Left hindlimb (tissue), 1 donor: ENCODE data around the gene SCN2A.
"Not testable (repeated sequence)": the region's sequence is repeated elsewhere in the genome, so short reads cannot be mapped to it uniquely, and the experiment has no call there.

Source experiments
- DNase-seq: peaks from one replicate; pipeline ENCODE4 v3.0.0-alpha.2; 2018

The SCN2A gene

DNA sequence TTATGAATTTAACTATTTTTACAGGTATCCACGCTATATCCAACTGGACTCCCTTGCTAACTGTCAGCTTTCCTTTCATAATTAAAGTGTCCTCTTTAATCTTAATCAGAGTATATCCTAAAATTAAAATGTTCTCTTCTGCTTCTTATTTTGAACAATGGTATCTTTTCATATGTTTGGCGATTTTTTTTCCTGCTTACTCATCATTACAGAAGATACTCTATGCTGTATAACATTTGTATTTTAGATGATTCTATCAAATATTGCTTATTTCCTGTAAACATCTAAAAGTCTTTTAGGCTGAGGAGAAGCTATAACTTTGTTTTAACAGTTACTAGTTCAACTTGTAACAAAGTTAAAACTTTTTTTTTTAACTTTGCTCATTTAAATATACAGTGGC, 17.4 kb downstream of the SCN2A start:
- no peak for DNase-seq

DNA sequence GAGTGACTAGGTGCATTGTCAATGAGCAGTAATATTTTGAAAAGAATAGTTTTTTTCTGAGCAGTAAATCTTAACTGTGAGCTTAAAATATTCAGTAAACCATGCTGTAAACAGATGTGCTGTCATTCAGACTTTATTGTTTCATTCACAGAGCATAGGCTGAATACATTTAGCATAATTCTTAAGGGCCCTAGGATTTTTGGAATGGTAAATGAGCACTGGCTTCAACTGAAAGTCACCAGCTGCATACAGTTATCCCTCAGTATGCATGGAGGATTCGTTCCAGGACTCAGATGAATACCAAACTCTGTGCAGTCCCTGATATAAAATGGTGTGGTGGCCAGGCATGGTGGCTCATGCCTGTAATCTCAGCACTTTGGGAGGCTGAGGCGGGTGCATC, 21.1 kb downstream of the SCN2A start:
- not testable (repeated sequence) for DNase-seq

DNA sequence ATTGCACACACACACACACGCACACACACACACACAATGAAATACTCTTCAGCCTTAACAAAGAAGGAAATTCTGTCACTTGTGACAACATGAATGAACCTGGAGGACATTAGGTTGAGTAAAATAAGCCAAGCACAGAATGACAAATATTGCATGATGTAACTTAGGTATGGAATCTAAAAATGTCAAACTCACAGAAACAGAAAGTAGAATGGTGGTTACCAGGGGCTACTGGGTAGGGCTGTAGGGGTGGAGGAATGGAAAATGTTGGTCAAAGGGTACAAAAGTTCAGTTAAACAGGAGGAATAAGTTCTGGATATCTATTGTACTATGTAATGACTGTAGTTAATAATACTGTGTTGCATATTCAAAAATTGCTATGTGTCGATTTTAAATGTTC, 29.5 kb downstream of the SCN2A start:
- DNase-seq: no peak

DNA sequence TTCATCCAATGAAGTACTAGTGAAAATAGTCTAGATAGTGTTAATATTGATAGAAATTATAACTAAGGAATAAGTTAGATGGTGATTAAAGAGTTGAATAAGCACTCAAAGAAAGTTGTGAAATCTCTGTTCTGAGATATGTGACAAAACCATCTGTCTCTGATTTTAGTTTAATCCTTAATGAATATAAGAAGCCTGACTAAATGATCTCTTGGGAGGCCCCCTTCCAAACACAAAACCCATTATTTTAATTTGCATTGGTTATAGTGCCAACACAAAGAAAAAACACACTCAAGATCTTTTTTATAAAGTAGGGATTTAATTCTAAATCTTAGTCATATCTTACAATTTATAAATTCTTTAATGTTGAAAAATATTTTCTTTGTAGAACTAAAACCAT, 34.0 kb downstream of the SCN2A start:
- no peak for DNase-seq

DNA sequence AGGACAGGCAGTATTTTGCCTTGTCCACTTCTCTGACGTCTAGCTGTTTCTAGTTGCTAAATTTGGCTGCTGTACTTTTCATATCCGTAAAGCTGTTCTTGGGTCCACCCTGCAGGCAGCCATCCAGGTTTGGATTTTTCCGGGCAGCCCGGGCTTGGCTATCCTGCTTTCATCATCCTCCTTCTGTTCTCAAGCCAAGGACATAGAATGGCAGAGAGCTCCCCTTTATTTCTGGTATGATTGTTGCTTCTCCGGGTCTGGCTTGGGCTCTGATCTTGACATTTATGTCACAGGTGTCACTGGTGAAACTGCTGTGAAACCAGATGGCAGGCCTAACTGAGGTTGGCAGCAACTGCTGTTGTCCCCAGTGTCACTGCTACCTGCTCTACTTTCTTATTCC, 35.5 kb downstream of the SCN2A start:
- DNase-seq: peak; percentile 39

DNA sequence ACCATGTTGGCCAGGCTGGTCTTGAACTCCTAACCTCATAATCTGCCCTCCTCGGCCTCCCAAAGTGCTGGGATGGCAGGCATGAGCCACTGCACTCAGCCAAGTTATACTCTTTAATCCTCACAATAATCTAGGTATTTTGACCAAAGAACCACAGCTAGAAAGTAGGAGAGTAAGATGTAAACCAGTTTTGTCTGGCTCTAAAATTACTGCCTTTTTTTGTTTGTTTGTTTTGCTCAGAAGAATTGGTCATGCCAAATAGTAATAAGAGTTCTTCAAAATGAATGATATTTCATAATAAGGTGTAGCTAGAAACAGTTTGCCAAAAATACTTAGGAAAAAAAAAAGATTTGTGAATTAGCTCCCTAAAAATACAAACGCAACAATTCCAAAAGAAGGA, 36.7 kb downstream of the SCN2A start:
- DNase-seq: no peak

DNA sequence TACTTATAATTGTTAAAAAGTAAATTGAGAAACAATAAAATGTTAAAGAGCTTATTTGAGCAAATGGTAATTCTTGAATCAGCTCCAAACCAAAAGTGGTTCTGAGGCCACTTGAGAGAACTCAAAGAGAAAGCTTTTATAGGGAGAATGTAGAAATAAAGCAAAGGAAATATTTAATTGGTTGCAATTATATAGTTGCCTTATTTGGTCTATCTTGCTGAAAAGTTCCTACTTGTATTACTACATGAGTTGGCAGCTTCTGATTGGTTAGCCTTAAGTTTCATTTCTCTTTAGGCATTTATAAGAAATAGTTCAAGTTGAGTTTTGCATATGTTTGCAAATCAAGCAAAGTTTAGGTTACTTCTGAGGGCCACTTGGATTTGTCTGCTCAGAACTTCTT, 38.1 kb downstream of the SCN2A start:
- no peak for DNase-seq

DNA sequence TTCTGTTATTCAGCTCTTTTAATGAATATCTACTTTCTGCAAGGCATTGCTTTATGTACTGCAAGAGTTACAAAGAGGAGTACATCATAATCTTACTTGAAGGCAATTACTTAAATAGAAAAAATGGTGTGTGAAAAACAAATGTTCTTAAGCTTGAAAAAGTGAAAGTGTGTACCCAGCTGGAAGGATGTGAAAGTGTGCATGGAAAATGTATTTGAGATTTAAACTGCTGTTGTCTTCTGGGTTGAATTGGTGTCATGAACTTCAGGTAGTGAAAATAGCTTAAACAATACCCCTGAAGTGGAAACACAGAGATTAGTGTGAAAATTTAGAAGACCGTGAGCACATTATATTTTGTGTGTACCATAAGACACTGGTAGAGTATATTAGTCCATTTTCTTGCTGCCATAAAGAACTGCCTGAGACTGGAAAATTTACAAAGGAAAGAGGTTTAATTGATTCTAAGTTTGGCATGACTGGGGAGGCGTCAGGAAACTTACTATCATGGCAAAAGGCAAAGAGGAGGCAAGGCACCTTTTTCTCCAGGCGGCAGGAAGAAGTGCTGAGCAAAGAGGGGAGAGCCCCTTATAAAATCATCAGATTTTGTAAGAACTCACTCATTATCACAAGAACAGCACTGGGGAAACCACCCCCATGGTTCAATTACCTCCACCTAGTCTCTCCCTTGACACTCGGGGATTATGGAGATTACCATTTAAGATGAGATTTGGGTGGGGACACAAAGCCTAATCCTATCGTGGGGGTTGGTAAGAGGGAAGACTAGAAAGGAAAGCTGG, 38.8 kb downstream of the SCN2A start:
- DNase-seq: no peak

DNA sequence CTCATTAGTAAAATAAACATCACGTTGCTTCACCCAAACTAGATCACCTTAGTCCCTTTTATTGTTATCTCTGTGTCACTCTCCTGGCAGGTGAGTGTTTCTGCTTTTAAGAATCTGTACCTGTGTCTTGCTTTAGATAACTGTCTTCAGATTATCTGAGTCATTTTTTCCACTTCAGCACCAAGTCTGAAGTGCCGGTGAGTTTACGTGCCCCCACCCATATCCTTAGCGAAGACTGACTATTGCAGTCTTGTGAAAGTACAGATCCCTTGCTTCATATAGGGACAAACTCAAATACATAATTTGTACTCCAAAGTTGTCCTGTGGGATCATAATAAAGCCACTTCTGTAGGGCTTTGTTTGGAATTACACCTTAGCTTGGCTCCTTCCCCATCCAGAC, 41.1 kb downstream of the SCN2A start:
- DNase-seq: no peak

DNA sequence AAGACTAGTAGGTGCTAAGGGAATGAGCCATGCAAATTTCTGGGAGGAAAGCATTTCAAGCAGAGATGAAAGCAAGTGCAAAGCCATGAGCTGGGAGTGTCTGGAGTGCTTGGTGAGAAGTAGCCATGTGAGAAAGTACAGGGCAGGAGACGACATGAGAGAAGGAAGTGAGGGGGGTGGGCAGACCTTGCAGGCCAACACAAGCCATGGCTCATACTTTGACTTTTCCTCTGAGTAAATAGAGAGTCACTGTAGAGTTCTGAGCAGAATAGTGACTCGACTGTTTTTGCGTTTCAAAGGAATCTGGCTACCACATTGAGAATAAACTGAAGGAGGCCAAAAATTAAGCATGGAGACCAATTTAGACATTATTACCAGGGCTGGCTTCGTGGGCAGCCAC, 42.2 kb downstream of the SCN2A start:
- no peak for DNase-seq

DNA sequence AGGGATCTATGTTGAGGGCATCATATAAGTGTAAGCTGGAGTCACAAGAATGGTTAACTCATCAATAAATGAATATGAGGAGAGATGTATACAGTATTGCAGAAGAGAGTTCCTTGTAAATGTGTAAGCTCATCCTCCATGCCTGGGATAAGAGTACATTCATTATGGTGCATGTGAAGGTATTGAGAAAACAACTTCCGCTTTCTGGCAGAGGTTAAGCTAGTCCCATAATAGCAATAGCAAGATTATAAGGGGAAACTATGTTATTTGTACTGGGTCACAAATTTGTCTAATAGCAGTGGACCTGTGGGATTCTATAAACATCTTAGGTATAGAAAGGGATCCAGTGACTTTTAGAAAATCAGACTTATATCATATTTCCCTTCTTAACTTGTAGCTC, 44.1 kb downstream of the SCN2A start:
- DNase-seq: no peak

DNA sequence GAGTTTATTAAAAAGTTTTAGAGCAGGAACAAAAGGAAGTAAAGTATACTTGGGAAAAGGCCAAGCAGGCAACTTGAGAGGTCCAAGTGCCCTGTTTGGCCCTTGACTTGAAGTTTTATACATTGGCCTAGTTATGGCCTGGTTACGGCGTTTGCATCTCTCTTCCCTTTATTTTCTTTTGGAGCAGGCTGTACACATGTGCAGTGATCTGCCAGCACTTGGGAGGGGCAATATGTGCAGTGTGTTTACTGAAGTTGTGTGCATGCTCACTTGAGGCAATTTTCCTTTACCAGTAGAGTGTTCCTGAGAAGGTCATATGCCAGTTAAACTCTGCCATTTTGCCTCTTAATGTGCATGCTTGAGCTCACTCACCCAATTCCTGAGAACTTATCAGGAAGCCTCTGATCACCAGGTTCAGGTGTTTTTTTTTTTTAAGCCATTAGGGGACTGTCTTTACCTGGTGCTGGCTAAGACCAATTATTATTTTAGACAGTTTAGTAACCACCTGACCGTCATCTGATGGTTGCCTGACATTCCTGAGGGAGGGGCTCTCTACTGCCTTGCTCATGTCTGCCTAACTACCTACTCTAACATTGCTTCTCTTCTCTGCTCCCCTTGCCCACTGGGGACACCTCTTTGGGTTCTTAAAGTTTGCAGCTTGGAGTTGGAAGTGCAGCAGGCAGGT, 48.0 kb downstream of the SCN2A start:
- DNase-seq: no peak

DNA sequence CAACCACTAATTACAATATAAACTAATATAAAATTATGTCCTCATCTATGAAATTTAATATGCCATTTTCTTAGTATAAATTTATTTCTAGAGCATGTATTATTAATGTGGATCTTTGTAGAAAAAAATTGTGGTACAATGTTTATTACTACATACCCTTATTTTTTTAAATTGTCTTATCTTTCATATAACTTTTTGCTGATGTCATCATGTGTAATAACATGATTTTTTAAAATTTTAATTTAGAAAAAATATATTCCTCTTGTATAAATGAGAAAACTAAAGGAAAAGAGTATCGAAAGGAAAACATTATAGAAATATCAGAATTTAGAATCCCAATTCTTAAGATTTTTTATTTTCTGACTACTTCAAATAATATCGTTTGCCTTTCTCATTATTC, 49.9 kb downstream of the SCN2A start:
- DNase-seq: no peak

DNA sequence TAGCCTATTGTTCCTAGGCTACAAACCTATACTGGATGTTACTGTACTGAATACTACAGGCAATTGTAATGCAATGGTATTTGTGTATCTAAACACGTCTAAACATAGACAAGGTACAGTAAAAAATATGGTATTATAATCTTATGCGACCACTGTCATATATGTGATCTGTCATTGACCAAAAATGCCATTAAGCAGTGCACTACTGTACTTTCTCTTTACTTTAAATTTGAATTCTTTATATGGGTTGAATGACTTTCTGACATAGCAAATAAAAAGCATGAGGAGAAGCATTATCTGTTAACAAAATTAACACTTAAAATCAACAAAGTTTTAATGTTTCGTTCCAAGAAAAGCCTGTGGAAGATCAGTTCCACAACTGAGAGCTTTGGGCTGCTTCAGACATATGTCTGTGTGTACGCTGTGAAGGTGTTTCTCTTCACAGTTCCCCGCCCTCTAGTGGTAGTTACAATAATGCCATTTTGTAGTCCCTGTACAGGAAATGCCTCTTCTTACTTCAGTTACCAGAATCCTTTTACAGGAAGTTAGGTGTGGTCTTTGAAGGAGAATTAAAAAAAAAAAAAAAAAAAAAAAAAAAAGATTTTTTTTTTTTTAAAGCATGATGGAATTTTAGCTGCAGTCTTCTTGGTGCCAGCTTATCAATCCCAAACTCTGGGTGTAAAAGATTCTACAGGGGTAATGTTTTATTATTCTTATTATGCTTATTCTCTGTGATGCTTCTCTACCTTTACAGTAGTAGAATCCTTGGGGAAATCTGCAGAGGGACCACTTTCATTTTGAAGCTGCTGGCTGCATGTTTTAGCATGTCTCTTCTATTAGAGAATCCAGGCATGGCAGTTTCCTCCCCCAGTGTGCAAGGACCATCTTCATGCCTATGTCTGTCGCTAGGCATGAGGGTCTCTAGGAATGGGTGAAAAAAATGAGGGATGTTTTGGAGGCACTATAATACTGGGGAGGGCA, 54.5 kb downstream of the SCN2A start:
- no peak for DNase-seq

DNA sequence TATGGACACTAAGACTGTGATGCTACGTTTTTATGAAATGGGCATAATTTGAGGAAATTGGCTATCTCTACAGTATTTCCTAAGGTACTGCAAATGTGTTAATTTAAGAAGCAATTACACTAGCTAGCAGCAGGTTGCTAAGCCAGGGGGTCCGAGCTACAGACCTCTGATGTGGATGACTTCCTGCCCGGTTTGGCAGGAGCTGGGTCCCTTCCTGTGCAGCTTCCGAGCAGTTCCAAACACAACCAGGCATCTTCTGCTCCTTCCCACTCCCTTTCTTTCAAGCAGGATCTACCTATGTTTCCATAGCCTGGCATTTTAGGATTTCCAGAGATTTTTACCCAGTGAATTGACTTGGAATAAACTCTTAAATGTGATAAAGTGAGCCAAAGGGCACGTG, 55.7 kb downstream of the SCN2A start:
- no peak for DNase-seq

DNA sequence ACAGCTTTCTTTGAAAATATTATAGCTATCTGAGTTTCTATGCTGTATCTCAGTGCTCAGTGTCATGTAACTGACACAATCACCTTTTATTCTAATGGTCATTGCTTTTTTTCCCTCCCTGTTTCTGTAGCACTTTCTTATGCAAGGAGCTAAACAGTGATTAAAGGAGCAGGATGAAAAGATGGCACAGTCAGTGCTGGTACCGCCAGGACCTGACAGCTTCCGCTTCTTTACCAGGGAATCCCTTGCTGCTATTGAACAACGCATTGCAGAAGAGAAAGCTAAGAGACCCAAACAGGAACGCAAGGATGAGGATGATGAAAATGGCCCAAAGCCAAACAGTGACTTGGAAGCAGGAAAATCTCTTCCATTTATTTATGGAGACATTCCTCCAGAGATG, 56.4 kb downstream of the SCN2A start:
- DNase-seq: no peak

DNA sequence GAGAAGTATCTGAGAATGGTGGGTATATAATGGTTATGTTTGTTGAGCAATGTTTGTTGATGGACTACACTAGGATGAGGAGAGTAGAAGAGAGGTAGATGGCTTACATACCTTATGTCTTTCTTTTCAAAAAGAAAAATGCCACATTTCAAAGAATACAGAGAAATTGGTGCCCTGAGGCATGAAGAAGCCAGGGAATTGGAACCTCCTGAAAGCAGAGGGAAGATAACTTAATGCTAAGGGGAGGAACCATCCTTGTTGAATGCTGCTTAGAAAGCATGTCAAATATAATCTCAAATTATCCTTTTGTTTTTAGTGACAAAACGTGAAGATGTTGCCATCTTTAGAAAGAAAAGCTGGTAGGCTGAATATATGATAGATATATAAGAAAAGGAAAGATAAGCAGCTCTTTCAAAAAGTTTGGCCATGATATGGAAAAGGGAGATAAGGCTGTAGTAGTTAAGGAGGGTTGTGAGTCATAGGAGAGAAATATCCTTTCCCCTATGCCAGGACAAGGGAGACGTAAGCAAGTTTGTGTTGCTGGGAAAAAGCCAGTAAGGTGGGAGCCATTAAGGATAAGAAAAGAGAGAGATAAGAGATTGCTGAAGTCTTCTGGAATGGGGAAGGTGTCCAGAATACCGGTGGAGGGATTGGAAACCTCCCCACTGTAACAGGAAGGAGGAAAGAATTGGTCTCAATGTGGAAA, 66.3 kb downstream of the SCN2A start:
- DNase-seq: no peak

DNA sequence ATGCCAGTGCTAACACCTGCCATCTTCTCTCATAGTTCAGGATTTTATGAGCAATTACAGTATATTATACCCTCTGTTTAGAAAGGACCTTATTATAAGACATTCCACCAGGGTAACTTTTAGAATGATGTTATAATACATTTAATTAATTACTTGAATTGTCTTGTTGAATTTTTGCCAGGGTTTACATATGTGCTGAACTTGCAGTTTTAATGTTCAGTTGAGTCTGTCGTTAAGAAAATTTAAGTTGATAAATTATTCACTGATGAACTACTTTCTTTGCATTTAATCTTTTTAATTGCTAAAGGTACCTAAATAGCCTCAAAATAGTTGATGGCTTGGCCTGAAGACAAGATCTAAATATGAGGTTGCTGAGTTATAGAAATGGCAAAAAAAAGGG, 68.1 kb downstream of the SCN2A start:
- DNase-seq: no peak

DNA sequence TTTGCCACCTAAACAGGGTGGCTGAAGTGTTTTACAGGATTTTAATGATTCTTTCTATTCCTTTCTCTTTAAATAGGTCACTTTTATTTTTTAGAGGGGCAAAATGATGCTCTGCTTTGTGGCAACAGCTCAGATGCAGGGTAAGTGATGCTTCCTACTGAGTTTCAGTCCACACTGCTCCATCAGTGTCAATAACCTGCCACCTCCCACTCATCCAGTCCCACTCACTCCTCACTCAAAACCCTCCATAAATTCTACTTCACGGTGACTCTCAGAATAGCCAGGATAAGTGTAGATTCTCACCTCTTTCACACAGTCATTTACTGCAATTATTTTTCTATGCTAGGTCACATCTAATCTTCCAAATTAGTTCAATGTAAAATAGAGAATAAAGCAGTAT, 72.7 kb downstream of the SCN2A start:
- DNase-seq: no peak

DNA sequence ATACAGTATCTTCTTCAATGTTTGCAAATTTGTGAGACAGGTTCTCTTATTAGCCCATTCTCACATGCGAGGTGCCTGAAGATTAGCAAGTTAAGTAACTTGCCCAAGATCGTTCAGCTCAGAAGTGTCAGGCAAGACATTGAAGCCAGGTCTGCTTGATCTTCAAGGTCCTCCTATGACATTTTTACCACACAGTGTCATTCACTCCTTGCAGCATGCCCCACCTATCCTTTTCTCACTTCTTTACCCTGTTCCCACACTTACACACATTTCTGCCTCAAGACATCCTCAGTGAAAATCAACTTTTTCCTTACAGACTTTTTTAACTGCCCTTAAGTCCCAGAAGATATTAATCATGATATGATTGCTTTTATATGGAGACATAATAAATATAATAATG, 73.8 kb downstream of the SCN2A start:
- DNase-seq: no peak

DNA sequence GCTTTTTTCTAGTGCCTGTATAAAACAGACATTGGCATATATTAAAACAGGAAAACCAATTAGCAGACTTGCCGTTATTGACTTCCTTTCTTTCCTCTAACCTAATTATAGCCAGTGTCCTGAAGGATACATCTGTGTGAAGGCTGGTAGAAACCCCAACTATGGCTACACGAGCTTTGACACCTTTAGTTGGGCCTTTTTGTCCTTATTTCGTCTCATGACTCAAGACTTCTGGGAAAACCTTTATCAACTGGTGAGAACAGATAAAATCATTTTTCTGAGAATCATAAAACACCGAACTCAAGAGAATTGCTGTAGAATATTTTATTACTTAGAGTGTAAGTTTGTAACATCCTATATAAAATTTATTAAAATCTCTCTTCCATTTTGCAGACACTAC, 74.3 kb downstream of the SCN2A start:
- no peak for DNase-seq

DNA sequence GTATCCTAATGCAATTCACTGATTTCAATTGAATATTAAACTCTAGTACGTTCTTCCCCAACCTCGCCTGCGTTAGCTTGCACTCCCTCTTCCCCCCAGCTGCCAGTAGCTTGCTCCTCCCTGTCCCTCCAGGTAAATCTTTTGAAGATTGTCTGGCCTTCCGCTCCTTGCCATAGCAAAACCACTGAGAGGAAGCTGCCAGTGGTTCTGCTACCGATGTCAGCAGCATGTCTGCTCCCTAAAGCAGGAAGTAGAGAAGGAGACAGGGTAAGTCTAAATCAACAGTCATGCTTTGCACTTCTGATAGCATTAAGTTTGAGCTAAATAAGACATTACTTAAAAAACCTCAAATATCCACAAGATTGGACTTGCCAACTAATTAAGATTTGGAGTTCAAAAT, 89.1 kb downstream of the SCN2A start:
- no peak for DNase-seq

DNA sequence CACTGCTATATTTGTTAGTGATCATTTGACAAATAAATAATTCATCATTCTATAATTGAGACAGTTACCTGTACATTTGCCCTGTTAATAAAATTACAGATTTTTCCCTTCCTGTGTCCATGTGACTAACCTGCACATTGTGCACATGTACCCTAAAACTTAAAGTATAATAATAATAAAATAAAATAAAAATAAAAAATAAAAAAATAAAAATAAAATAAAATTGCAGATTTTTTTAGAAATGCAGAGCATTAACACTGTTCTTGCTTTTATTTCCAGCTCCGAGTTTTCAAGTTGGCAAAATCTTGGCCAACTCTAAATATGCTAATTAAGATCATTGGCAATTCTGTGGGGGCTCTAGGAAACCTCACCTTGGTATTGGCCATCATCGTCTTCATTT, 105.1 kb downstream of the SCN2A start:
- not testable (repeated sequence) for DNase-seq
